A549 treated with AZD9567 at 1 μM for 4 hours (cell line): ENCODE data around the gene SLC47A1. TPM values are rescaled to one million over a fixed set of nuclear protein-coding genes. Genes with fewer than 3 reads are reported as not detected.

Experiments
- total RNA-seq: library from RNA; stranded (reverse); fragments of 200-300 nt; extraction: Qiagen RNA extraction; gene quantifications from 5 replicates; pipeline ENCODE4 v1.2.3, GENCODE V29; 2022; ENCODE audit not compliant: insufficient read depth

SLC47A1 gene
- total RNA-seq = 21.6 to 28.1 TPM (median 22.8 TPM) in 5 replicates

GRCh38 chr17:19533718-19534561 is at the start of gene SLC47A1:
SLC47A1 (plus strand) TSS chr17:19533854; CDS start chr17:19533940, 86 bp downstream.

Other genes with a start within 250 kb of the SLC47A1 start
- 43.8 to 48.0 TPM (median 47.4 TPM) in 5 replicates for gene B9D1, start 171.1 kb upstream of the SLC47A1 start, total RNA-seq
- 22.8 to 26.8 TPM (median 24.4 TPM) in 5 replicates for gene MAPK7, start 155.4 kb upstream of the SLC47A1 start, total RNA-seq
- 0.06 TPM in 1 of 5 replicates, not detected in the others for gene MFAP4, start 146.7 kb upstream of the SLC47A1 start, total RNA-seq
- gene RNF112, start 122.6 kb upstream of the SLC47A1 start, total RNA-seq = 0.42 to 0.94 TPM (median 0.67 TPM) in 4 of 5 replicates, not detected in the other
- 155 to 179 TPM (median 178 TPM) in 5 replicates for gene ALDH3A2, start 114.9 kb downstream of the SLC47A1 start, total RNA-seq
- 0.05 to 0.12 TPM (median 0.07 TPM) in 4 of 5 replicates, not detected in the other for gene SLC47A2, start 182.7 kb downstream of the SLC47A1 start, total RNA-seq
- gene ALDH3A1, start 214.4 kb downstream of the SLC47A1 start, total RNA-seq = 757 to 1,170 TPM (median 849 TPM) in 5 replicates